Ishikawa (cell line): Measurements from ENCODE around the gene NTMT1.

Experiments used
- EP300 ChIP-seq: IDR thresholded peaks from 2 replicates; pipeline ENCODE4 v1.6.1; 2012; ENCODE audit warnings: borderline replicate concordance
- FOXM1 ChIP-seq: IDR thresholded peaks from 2 replicates; pipeline ENCODE4 v1.6.1; 2012; ENCODE audit warnings: low read depth, borderline replicate concordance
- TCF12 ChIP-seq: IDR thresholded peaks from 2 replicates; pipeline ENCODE4 v1.6.1; 2012; ENCODE audit warnings: low read depth
- USF1 ChIP-seq: IDR thresholded peaks from 2 replicates; pipeline ENCODE4 v1.6.1; 2012
- TF ChIP-seq, protein P1 (sequence below): IDR thresholded peaks from 2 replicates; pipeline ENCODE4 v1.6.1; 2012
- TF ChIP-seq, protein P2 (sequence below): IDR thresholded peaks from 2 replicates; pipeline ENCODE4 v1.6.1; 2012; ENCODE audit warnings: low read depth, mild to moderate bottlenecking

DNA sequence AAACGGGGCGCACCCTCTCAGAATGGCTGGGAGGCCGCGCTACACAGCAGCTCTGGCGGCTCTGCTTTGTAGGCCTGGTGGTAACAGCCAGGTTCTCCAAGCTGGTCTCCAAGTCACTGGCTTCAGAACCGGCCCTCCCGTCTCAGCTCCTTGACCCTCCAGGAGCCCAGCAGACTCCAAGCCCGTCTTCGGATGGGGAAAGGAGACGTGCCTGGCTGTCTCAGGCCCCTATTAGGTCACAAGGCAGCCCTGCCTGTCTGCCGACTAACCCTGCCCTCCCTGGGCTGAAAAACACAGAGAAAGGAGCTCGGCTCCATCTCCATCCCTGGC is 13.8 kb downstream of the NTMT1 start:
- TF ChIP-seq EP300 (no peak), USF1 (no peak), TCF12 (no peak), FOXM1 (no peak)
- TF ChIP-seq, protein P1, sequence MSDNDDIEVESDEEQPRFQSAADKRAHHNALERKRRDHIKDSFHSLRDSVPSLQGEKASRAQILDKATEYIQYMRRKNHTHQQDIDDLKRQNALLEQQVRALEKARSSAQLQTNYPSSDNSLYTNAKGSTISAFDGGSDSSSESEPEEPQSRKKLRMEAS: no peak
- TF ChIP-seq, protein P2, sequence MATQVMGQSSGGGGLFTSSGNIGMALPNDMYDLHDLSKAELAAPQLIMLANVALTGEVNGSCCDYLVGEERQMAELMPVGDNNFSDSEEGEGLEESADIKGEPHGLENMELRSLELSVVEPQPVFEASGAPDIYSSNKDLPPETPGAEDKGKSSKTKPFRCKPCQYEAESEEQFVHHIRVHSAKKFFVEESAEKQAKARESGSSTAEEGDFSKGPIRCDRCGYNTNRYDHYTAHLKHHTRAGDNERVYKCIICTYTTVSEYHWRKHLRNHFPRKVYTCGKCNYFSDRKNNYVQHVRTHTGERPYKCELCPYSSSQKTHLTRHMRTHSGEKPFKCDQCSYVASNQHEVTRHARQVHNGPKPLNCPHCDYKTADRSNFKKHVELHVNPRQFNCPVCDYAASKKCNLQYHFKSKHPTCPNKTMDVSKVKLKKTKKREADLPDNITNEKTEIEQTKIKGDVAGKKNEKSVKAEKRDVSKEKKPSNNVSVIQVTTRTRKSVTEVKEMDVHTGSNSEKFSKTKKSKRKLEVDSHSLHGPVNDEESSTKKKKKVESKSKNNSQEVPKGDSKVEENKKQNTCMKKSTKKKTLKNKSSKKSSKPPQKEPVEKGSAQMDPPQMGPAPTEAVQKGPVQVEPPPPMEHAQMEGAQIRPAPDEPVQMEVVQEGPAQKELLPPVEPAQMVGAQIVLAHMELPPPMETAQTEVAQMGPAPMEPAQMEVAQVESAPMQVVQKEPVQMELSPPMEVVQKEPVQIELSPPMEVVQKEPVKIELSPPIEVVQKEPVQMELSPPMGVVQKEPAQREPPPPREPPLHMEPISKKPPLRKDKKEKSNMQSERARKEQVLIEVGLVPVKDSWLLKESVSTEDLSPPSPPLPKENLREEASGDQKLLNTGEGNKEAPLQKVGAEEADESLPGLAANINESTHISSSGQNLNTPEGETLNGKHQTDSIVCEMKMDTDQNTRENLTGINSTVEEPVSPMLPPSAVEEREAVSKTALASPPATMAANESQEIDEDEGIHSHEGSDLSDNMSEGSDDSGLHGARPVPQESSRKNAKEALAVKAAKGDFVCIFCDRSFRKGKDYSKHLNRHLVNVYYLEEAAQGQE: no peak
